IMR-90 (cell line): Measurements from ENCODE around the gene TOMM20. TPM values are rescaled to one million over a fixed set of nuclear protein-coding genes. Genes with fewer than 3 reads are reported as not detected.
"Not testable (repeated sequence)": the region's sequence is repeated elsewhere in the genome, so short reads cannot be mapped to it uniquely, and the experiment has no call there.

Experiments used
- ATAC-seq: fragments of 200-7000 bp; cut with Tn5 transposase; 2 replicates; pipeline ENCODE4 v1.9.1; 2020; ENCODE audit warnings: low read depth, mild to moderate bottlenecking, moderate library complexity
- BruUV-seq: library from RNA; stranded (reverse); fragments of 400-500 nt; replicated peaks from 2 replicates; lab custom pipeline; 2021; lab: Mats Ljungman, UMichigan
- CTCF ChIA-PET: fragments of 300-600 bp; formaldehyde crosslinking; extraction: SDS; loops from one replicate; lab custom pipeline; 2021; ENCODE audit warnings: antibody characterized with exemption; lab: Yijun Ruan, JAX
- POLR2A ChIA-PET: fragments of 300-600 bp; sonication (Branson Sonifier 250); formaldehyde crosslinking; loops from one replicate; lab custom pipeline; 2022; ENCODE audit warnings: antibody characterized with exemption; ENCODE audit not compliant: unreplicated experiment; lab: Charles Lee
- DNase-seq: peaks from one replicate; pipeline ENCODE4 v3.0.0; 2013
- H2AFZ ChIP-seq: replicated peaks from 2 replicates; pipeline ENCODE3; 2013; ENCODE audit warnings: low read length, mild to moderate bottlenecking; ENCODE audit not compliant: poor library complexity
- H2AK5ac ChIP-seq: 2 replicates; pipeline ENCODE4 v1.6.1; 2013; ENCODE audit warnings: low read depth, low read length, inconsistent platforms
- H2AK9ac ChIP-seq: replicated peaks from 2 replicates; pipeline ENCODE3; 2013; ENCODE audit warnings: mild to moderate bottlenecking, low read depth, low read length, moderate library complexity; ENCODE audit not compliant: poor library complexity
- H2BK120ac ChIP-seq: 2 replicates; pipeline ENCODE4 v1.6.1; 2013; ENCODE audit warnings: low read depth, low read length, inconsistent platforms
- H2BK15ac ChIP-seq: 3 replicates; pipeline ENCODE4 v1.6.1; 2013; ENCODE audit warnings: low read depth, low read length, inconsistent platforms
- H2BK20ac ChIP-seq: 2 replicates; pipeline ENCODE4 v1.6.1; 2013; ENCODE audit warnings: low read depth, mild to moderate bottlenecking, inconsistent platforms, low read length, moderate library complexity
- H2BK5ac ChIP-seq: 2 replicates; pipeline ENCODE4 v1.6.1; 2013; ENCODE audit warnings: mild to moderate bottlenecking, low read depth, low read length, inconsistent platforms; ENCODE audit not compliant: poor library complexity, severe bottlenecking
- H3K14ac ChIP-seq: replicated peaks from 2 replicates; pipeline ENCODE4 v1.6.1; 2013; ENCODE audit warnings: low read depth, low read length, inconsistent platforms
- H3K18ac ChIP-seq: 2 replicates; pipeline ENCODE4 v1.6.1; 2013; ENCODE audit warnings: low read depth, low read length, control low read depth
- H3K23ac ChIP-seq: 2 replicates; pipeline ENCODE4 v1.6.1; 2013; ENCODE audit warnings: low read depth, low read length, inconsistent platforms
- H3K27ac ChIP-seq: 2 replicates; pipeline ENCODE4 v1.5.1; 2013; ENCODE audit warnings: mild to moderate bottlenecking, control low read depth, low read length; ENCODE audit not compliant: insufficient read depth
- H3K27me3 ChIP-seq: 2 replicates; pipeline ENCODE4 v1.6.1; 2013; ENCODE audit warnings: low read length; ENCODE audit not compliant: control insufficient read depth, insufficient read depth
- H3K36me3 ChIP-seq: 2 replicates; pipeline ENCODE4 v1.6.1; 2013; ENCODE audit warnings: low read length, mixed read lengths; ENCODE audit not compliant: control insufficient read depth, insufficient read depth
- H3K4ac ChIP-seq: 2 replicates; pipeline ENCODE4 v1.6.1; 2013; ENCODE audit warnings: low read depth, low read length, inconsistent platforms
- H3K4me1 ChIP-seq: 2 replicates; pipeline ENCODE4 v1.6.1; 2013; ENCODE audit warnings: low read length, mixed read lengths; ENCODE audit not compliant: control insufficient read depth, insufficient read depth
- H3K4me2 ChIP-seq: 2 replicates; pipeline ENCODE4 v1.6.1; 2013; ENCODE audit warnings: low read depth, mild to moderate bottlenecking, control low read depth, low read length, moderate library complexity
- H3K4me3 ChIP-seq: 2 replicates; pipeline ENCODE4 v1.5.1; 2013; ENCODE audit warnings: low read depth, mild to moderate bottlenecking, control low read depth, low read length, moderate library complexity; ENCODE audit not compliant: insufficient read depth
- H3K56ac ChIP-seq: 2 replicates; pipeline ENCODE4 v1.6.1; 2013; ENCODE audit warnings: low read length, inconsistent platforms; ENCODE audit not compliant: insufficient read depth; ENCODE audit errors: extremely low read depth
- H3K79me1 ChIP-seq, 2 experiments: 2 replicates each; pipeline ENCODE4 v1.6.1; 2013; ENCODE audit warnings: low read length in 2 of 2, inconsistent platforms in 1 of 2, low read depth in 1 of 2
- H3K9ac ChIP-seq: 2 replicates; pipeline ENCODE4 v1.6.1; 2013; ENCODE audit warnings: low read depth, low read length, control low read depth
- H3K9me1 ChIP-seq: 2 replicates; pipeline ENCODE4 v1.6.1; 2013; ENCODE audit warnings: low read length, inconsistent platforms; ENCODE audit not compliant: insufficient read depth
- H3K9me3 ChIP-seq: 2 replicates; pipeline ENCODE4 v1.6.1; 2013; ENCODE audit warnings: low read length; ENCODE audit not compliant: control insufficient read depth, insufficient read depth
- H4K20me1 ChIP-seq: 2 replicates; pipeline ENCODE4 v1.6.1; 2013; ENCODE audit warnings: low read length, inconsistent platforms; ENCODE audit not compliant: insufficient read depth
- H4K5ac ChIP-seq: 2 replicates; pipeline ENCODE4 v1.6.1; 2013; ENCODE audit warnings: mild to moderate bottlenecking, low read depth, low read length, control low read depth
- H4K8ac ChIP-seq, 2 experiments: 2 replicates each; pipeline ENCODE4 v1.6.1; 2013; ENCODE audit warnings: low read depth in 2 of 2, low read length in 2 of 2, control low read depth in 1 of 2, inconsistent platforms in 1 of 2
- H4K91ac ChIP-seq: 2 replicates; pipeline ENCODE4 v1.6.1; 2013; ENCODE audit warnings: low read depth, low read length, inconsistent platforms; ENCODE audit not compliant: insufficient read depth
- WGBS, 2 experiments: methylation state at CpG; one replicate each; pipeline versions ENCODE4 v1.1.5 to v1.1.7; 2013; ENCODE audit warnings: missing lambda C conversion rate in 2 of 2; ENCODE audit not compliant: insufficient read length in 1 of 2; ENCODE audit errors: extremely low coverage in 2 of 2; 5-methylcytosine and 5-hydroxymethylcytosine counted together
- dilution Hi-C: fragments of 300-500 bp; cut with HindIII; formaldehyde crosslinking; loops from one replicate; pipeline ENCODE4 v1.14.3; 2018; ENCODE audit warnings: low sequenced_read_pairs; ENCODE audit not compliant: unreplicated experiment
- in situ Hi-C: fragments of 300-500 bp; cut with MboI; formaldehyde crosslinking; loops from 3 replicates; pipeline ENCODE4 v1.14.3; 2019; ENCODE audit warnings: low sequenced_read_pairs, inconsistent platforms, mixed read lengths
- intact Hi-C: fragments of 100-400 bp; cut with micrococcal nuclease; formaldehyde crosslinking; loops from 2 replicates; pipeline ENCODE4 v1.10.0; 2022
- polyA plus RNA-seq, 3 experiments: library from polyadenylated mRNA; depleted of rRNA; stranded (reverse); fragments of >200 nt; gene quantifications; 2 replicates each; pipeline ENCODE4 v1.2.3, GENCODE V29; 2012; ENCODE audit warnings: low replicate concordance in 1 of 3
- total RNA-seq: library from RNA; depleted of rRNA; stranded (reverse); fragments of >200 nt; gene quantifications from 2 replicates; pipeline ENCODE4 v1.2.3, GENCODE V29; 2012

The TOMM20 gene
- total and polyA plus RNA-seq, 2 of the 4 experiments (the other 2 are of a cell fraction): 75.3 to 84.4 TPM

GRCh38 chr1:235092415-235092814 is 36.2 kb downstream of the TOMM20 start:
- H4K5ac ChIP-seq, H2AK9ac ChIP-seq, H3K4ac ChIP-seq, H4K91ac ChIP-seq, CTCF ChIA-PET, H4K20me1 ChIP-seq, H3K14ac ChIP-seq, H3K27me3 ChIP-seq, H3K56ac ChIP-seq, H3K9ac ChIP-seq, H3K9me3 ChIP-seq, H3K9me1 ChIP-seq, H3K79me1 ChIP-seq, DNase-seq, H3K4me2 ChIP-seq, H3K18ac ChIP-seq, H3K36me3 ChIP-seq, H2BK120ac ChIP-seq, H3K23ac ChIP-seq, dilution Hi-C loops, ATAC-seq, BruUV-seq, H2BK15ac ChIP-seq, POLR2A ChIA-PET, H3K4me3 ChIP-seq, H2AK5ac ChIP-seq, H3K27ac ChIP-seq, H4K8ac ChIP-seq, H2BK5ac ChIP-seq, H2AFZ ChIP-seq, H2BK20ac ChIP-seq: not testable (repeated sequence)
- intact Hi-C loops (loop anchor here (10.0 kb wide), 1 partner anchor 978 kb away; no protein-coding TSS in a partner anchor), in situ Hi-C loops (loop anchor here (5.0 to 25.0 kb wide), 2 partner anchors 230 to 595 kb away; no protein-coding TSS in a partner anchor)
- H3K4me1 ChIP-seq: peaks cover 11% of the 10 kb centered on the region
- no CpG with 5 or more reads among the region's 14 CpGs for WGBS, 2 experiments

- H2BK15ac ChIP-seq, H2AK9ac ChIP-seq, H2AK5ac ChIP-seq, DNase-seq, H2AFZ ChIP-seq, H3K36me3 ChIP-seq, H3K9me3 ChIP-seq, H4K8ac ChIP-seq, H3K23ac ChIP-seq, H3K27ac ChIP-seq, H3K79me1 ChIP-seq, H2BK5ac ChIP-seq, H3K4ac ChIP-seq, H3K9me1 ChIP-seq, ATAC-seq, H4K20me1 ChIP-seq, H3K27me3 ChIP-seq, dilution Hi-C loops, H3K9ac ChIP-seq, H2BK120ac ChIP-seq, H2BK20ac ChIP-seq, H3K18ac ChIP-seq, H4K5ac ChIP-seq, H3K56ac ChIP-seq, BruUV-seq, H3K4me3 ChIP-seq, H3K14ac ChIP-seq, POLR2A ChIA-PET, H3K4me2 ChIP-seq, H4K91ac ChIP-seq: not testable (repeated sequence)
- intact Hi-C loops (loop anchor here (10.0 kb wide), 1 partner anchor 977 kb away; no protein-coding TSS in a partner anchor), in situ Hi-C loops (loop anchor here (5.0 to 25.0 kb wide), 2 partner anchors 230 to 595 kb away; no protein-coding TSS in a partner anchor)
- CTCF ChIA-PET: interaction anchor here (0.6 kb wide), 1 partner anchor 691 kb away, joined by 4 read pairs; no protein-coding TSS in a partner anchor
- no CpG with 5 or more reads among the region's 8 CpGs for WGBS, 2 experiments
- peaks cover 11% of the 10 kb centered on the region for H3K4me1 ChIP-seq
Measured at GRCh38 chr1:235092045-235092406, 36.6 kb downstream of the TOMM20 start.
